AG09309 (cell line): Measurements from ENCODE around the gene SPATA12.

Experiments used
- DNase-seq: peaks from one replicate; pipeline ENCODE4 v3.0.0-alpha.2; 2010; ENCODE audit warnings: low read depth
- H3K4me3 ChIP-seq: 2 replicates; pipeline ENCODE4 v1.5.1; 2011; ENCODE audit warnings: mild to moderate bottlenecking, low read depth, low read length, moderate library complexity; ENCODE audit not compliant: control insufficient read depth
- CTCF ChIP-seq: IDR thresholded peaks from 2 replicates; pipeline ENCODE4 v1.5.1; 2011; ENCODE audit warnings: mild to moderate bottlenecking, low read depth, low read length, inconsistent platforms; ENCODE audit not compliant: insufficient read depth, control insufficient read depth; ENCODE audit errors: missing control alignments

SPATA12 gene

GRCh38 chr3:57068437-57069089, 8.1 kb downstream of the SPATA12 start:
- no peak for TF ChIP-seq CTCF
- H3K4me3 ChIP-seq = no peak overlapping the region
- peak; percentile 64 for DNase-seq

GRCh38 chr3:57069503-57069902, 9.0 kb downstream of the SPATA12 start:
- no peak overlapping the region for H3K4me3 ChIP-seq
- TF ChIP-seq CTCF = no peak
- no peak for DNase-seq

- DNase-seq = no peak
- no peak for TF ChIP-seq CTCF
- H3K4me3 ChIP-seq = no peak overlapping the region
These were observed 13.2 kb downstream of the SPATA12 start for GRCh38 chr3:57073628-57074027.

- no peak for DNase-seq
- no peak overlapping the region for H3K4me3 ChIP-seq
- TF ChIP-seq CTCF = no peak
These were observed 13.7 kb downstream of the SPATA12 start for GRCh38 chr3:57074135-57074534.

- no peak overlapping the region for H3K4me3 ChIP-seq
- no peak for TF ChIP-seq CTCF
- no peak for DNase-seq
These were observed 16.0 kb downstream of the SPATA12 start for GRCh38 chr3:57076422-57076951.

- no peak for DNase-seq
- H3K4me3 ChIP-seq = peak overlapping the region; percentile 59; the same call in 1 of the 2 replicates
- no peak for TF ChIP-seq CTCF
These were observed 17.3 kb downstream of the SPATA12 start for GRCh38 chr3:57077630-57078343.
